Keratinocyte (primary cell): ENCODE results near the gene AUNIP. TPM values are rescaled to one million over a fixed set of nuclear protein-coding genes. Genes with fewer than 3 reads are reported as not detected.

Experiments
- DNase-seq: peaks from one replicate; pipeline ENCODE4 v3.0.0-alpha.2; 2011; ENCODE audit warnings: low read depth, missing footprints, low spot score
- FAIRE-seq: peaks from 2 replicates; lab custom pipeline; 2011; peaks lifted over from hg19 to GRCh38; lab: Jason Lieb, UNC
- H2AFZ ChIP-seq: 2 replicates; pipeline ENCODE4 v1.6.0; 2012; ENCODE audit warnings: low read length, control low read depth, inconsistent platforms; ENCODE audit not compliant: control insufficient read depth
- H3K27ac ChIP-seq: 2 replicates; pipeline ENCODE4 v1.5.1; 2011; ENCODE audit warnings: low read length; ENCODE audit not compliant: control insufficient read depth, insufficient read depth
- H3K27me3 ChIP-seq: 3 replicates; pipeline ENCODE4 v1.6.0; 2011; ENCODE audit warnings: low read length; ENCODE audit not compliant: control insufficient read depth, insufficient read depth; ENCODE audit errors: extremely low read depth
- H3K36me3 ChIP-seq, 2 experiments: 2 replicates in 1 of 2; 3 replicates in 1 of 2; pipeline ENCODE4 v1.5.1; 2011; ENCODE audit warnings: low read length in 2 of 2, mild to moderate bottlenecking in 1 of 2; ENCODE audit not compliant: control insufficient read depth in 2 of 2, insufficient read depth in 2 of 2; ENCODE audit errors: extremely low read depth in 1 of 2
- H3K4me1 ChIP-seq: 3 replicates; pipeline ENCODE4 v1.5.1; 2011; ENCODE audit warnings: low read length; ENCODE audit not compliant: control insufficient read depth, insufficient read depth; ENCODE audit errors: extremely low read depth
- H3K4me2 ChIP-seq: 3 replicates; pipeline ENCODE4 v1.6.0; 2011; ENCODE audit warnings: low read depth, low read length; ENCODE audit not compliant: control insufficient read depth, insufficient read depth; ENCODE audit errors: extremely low read depth
- H3K4me3 ChIP-seq, 3 experiments: fragments of 200-600 bp in 1 of 3; sonication (generic) in 1 of 3; 2 replicates in 2 of 3; 3 replicates in 1 of 3; pipeline ENCODE4 v1.5.1; 2011 to 2016; ENCODE audit warnings: low read length in 3 of 3, mild to moderate bottlenecking in 3 of 3, control low read depth in 2 of 3, inconsistent platforms in 1 of 3, low read depth in 1 of 3, mixed read lengths in 1 of 3, mixed run types in 1 of 3, moderate library complexity in 1 of 3; ENCODE audit not compliant: control insufficient read depth in 2 of 3, insufficient read depth in 2 of 3; ENCODE audit errors: extremely low read depth in 1 of 3
- H3K79me2 ChIP-seq: 2 replicates; pipeline ENCODE4 v1.6.0; 2012; ENCODE audit warnings: low read length; ENCODE audit not compliant: control insufficient read depth, insufficient read depth
- H3K9ac ChIP-seq: 3 replicates; pipeline ENCODE4 v1.6.0; 2011; ENCODE audit warnings: low read length; ENCODE audit not compliant: control insufficient read depth, insufficient read depth; ENCODE audit errors: extremely low read depth
- H3K9me1 ChIP-seq: 3 replicates; pipeline ENCODE4 v1.6.0; 2011; ENCODE audit warnings: low read length; ENCODE audit not compliant: control insufficient read depth, insufficient read depth; ENCODE audit errors: extremely low read depth
- H3K9me3 ChIP-seq: 2 replicates; pipeline ENCODE4 v1.5.1; 2012; ENCODE audit warnings: low read depth, low read length; ENCODE audit not compliant: control insufficient read depth
- H4K20me1 ChIP-seq: 3 replicates; pipeline ENCODE4 v1.6.0; 2011; ENCODE audit warnings: low read length; ENCODE audit not compliant: control insufficient read depth, insufficient read depth; ENCODE audit errors: extremely low read depth
- EZH2 ChIP-seq: IDR thresholded peaks from one replicate; pipeline ENCODE4 v1.6.1; 2012; ENCODE audit warnings: inconsistent platforms, mild to moderate bottlenecking, low read length, moderate library complexity
- dilution Hi-C: fragments of 300-500 bp; cut with MboI; formaldehyde crosslinking; loops from one replicate; pipeline ENCODE4 v1.7.0; 2020; ENCODE audit warnings: low sequenced_read_pairs; ENCODE audit not compliant: extremely low pct_ligation_motif_present
- polyA plus RNA-seq, 5 experiments: library from polyadenylated mRNA; depleted of rRNA in 3 of 5; stranded (reverse) in 3 of 5; stranded (forward) in 1 of 5; unstranded in 1 of 5; fragments of >200 nt; gene quantifications; 1 replicate in 1 of 5; 2 replicates in 3 of 5; 3 replicates in 1 of 5; pipeline versions ENCODE4 v1.2.1 to v1.2.3, GENCODE V29; 2011 to 2012; ENCODE audit warnings: missing spikeins in 2 of 5, low read depth in 1 of 5, low replicate concordance in 1 of 5
- TF ChIP-seq, protein P1 (sequence below), 3 experiments: IDR thresholded peaks in 1 of 3; conservative IDR thresholded peaks in 1 of 3; optimal IDR thresholded peaks in 1 of 3; 2 replicates in 2 of 3; 3 replicates in 1 of 3; pipeline versions ENCODE3 to v1.5.1; 2011; ENCODE audit warnings: low read length in 3 of 3, mild to moderate bottlenecking in 3 of 3, moderate library complexity in 2 of 3, control low read depth in 1 of 3, inconsistent platforms in 1 of 3; ENCODE audit not compliant: insufficient read depth in 2 of 3; ENCODE audit errors: extremely low read depth in 1 of 3

The AUNIP gene
- polyA plus RNA-seq, 1 donor (not counting 4 experiments of a cell fraction or from before 2014, with no cell fraction given), result 9.3 TPM

DNA sequence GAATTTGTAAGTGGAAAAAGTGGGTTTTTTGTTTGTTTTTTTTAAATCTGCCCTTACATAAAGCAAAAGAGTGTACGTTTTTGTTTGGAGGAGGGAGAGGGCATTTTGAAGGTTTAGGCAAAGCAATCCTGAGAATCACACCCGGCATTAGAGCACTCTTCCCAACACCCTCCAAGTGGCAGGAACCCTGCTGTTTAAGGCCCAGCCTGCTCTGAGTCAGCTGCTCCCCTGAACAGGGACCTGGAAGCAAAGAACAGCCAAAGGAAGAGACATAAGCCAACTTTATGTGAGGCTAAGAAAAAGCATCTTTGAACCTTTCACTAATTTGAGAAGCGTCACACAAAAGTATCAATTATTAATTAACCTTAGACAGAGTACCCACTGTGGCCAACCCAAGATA lies 22.6 kb downstream of the AUNIP start:
- Histone ChIP-seq H3K4me3 (no peak overlapping the region), H3K9me1 (no peaks in the 10 kb centered on the region), H4K20me1 (no peaks in the 10 kb centered on the region), H3K9me3 (no peaks in the 10 kb centered on the region), H3K36me3 (peaks cover 5 to 20% of the 10 kb centered on the region in 2 experiments), H3K4me1 (peaks cover 6% of the 10 kb centered on the region), H3K79me2 (peaks cover 18% of the 10 kb centered on the region), H3K27me3 (no peaks in the 10 kb centered on the region), H3K4me2 (no peak overlapping the region), H2AFZ (no peak overlapping the region), H3K27ac (no peak overlapping the region), H3K9ac (no peak overlapping the region)
- no peak for FAIRE-seq
- dilution Hi-C loops, result no loop called here
- TF ChIP-seq EZH2, result no peak
- TF ChIP-seq, protein P1, sequence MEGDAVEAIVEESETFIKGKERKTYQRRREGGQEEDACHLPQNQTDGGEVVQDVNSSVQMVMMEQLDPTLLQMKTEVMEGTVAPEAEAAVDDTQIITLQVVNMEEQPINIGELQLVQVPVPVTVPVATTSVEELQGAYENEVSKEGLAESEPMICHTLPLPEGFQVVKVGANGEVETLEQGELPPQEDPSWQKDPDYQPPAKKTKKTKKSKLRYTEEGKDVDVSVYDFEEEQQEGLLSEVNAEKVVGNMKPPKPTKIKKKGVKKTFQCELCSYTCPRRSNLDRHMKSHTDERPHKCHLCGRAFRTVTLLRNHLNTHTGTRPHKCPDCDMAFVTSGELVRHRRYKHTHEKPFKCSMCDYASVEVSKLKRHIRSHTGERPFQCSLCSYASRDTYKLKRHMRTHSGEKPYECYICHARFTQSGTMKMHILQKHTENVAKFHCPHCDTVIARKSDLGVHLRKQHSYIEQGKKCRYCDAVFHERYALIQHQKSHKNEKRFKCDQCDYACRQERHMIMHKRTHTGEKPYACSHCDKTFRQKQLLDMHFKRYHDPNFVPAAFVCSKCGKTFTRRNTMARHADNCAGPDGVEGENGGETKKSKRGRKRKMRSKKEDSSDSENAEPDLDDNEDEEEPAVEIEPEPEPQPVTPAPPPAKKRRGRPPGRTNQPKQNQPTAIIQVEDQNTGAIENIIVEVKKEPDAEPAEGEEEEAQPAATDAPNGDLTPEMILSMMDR (optimal IDR thresholded peaks at IDR 0.05 in 1 of 3, IDR thresholded peaks at IDR 0.05 in 1 of 3, conservative IDR thresholded peaks at IDR 0.05 in 1 of 3; ENCODE audit: extremely low read depth in 1 of 3, insufficient read depth in 2 of 3, low read length in 3 of 3), result no peak
- DNase-seq, result no peak

DNA sequence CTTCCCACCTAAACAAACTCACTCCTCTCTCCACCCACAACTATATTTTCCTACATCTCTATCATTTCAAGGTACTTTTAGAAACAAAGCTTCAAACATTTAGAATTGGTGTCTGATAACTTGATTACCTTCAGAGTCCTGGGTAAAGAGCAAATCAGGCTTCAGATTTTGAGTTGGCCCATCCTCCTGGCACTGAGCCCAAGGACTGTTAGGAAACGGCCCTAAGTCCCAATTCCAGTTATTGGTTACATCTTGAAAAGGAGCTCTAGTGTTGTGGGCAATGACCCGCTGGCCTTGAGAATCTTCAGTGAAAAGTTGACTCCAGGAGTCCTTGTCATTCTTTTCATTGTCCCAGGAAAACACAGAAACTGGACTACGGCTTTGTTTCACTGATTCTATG lies 24.4 kb downstream of the AUNIP start:
- FAIRE-seq, result no peak
- TF ChIP-seq, protein P1 (optimal IDR thresholded peaks at IDR 0.05 in 1 of 3, IDR thresholded peaks at IDR 0.05 in 1 of 3, conservative IDR thresholded peaks at IDR 0.05 in 1 of 3; ENCODE audit: extremely low read depth in 1 of 3, insufficient read depth in 2 of 3, low read length in 3 of 3), result no peak
- peaks cover 10% of the 10 kb centered on the region for H3K79me2 ChIP-seq

More for the DNA sequence above, 24.4 kb downstream of the AUNIP start:
- no peak overlapping the region for H3K4me3 ChIP-seq
- no peaks in the 10 kb centered on the region for H3K9me1 ChIP-seq
- no peak overlapping the region for H3K4me2 ChIP-seq
- H3K9me3 ChIP-seq, result no peaks in the 10 kb centered on the region
- H3K36me3 ChIP-seq, result peaks cover 18 to 38% of the 10 kb centered on the region in 2 experiments
- H3K27me3 ChIP-seq, result no peaks in the 10 kb centered on the region
- H3K9ac ChIP-seq, result no peak overlapping the region
- H4K20me1 ChIP-seq, result no peaks in the 10 kb centered on the region
- no peak for DNase-seq
- H3K4me1 ChIP-seq, result peaks cover 6% of the 10 kb centered on the region
- H2AFZ ChIP-seq, result no peak overlapping the region
- no peak overlapping the region for H3K27ac ChIP-seq
- dilution Hi-C loops, result no loop called here
